ENCODE data around the gene HIPK4.
A peak's percentile ranks its signal among the peaks of the same experiment; 100 is the strongest.
"Not testable (repeated sequence)": the region's sequence is repeated elsewhere in the genome, so short reads cannot be mapped to it uniquely, and the experiment has no call there.

Gene HIPK4

GRCh38 chr19:40390084-40390742 lies at the start of gene HIPK4:
Gene HIPK4 (minus strand): TSS chr19:40390181. CDS start chr19:40389902, 279 bp downstream.
- DNase-seq = no peak

GRCh38 chr19:40438284-40438683 lies 48.3 kb upstream of the HIPK4 start:
- DNase-seq = no peak

- no peak for DNase-seq
Observed at GRCh38 chr19:40433391-40434216, 43.6 kb upstream of the HIPK4 start.

- not testable (repeated sequence) for DNase-seq
Observed at GRCh38 chr19:40432760-40433159, 42.8 kb upstream of the HIPK4 start.

- no peak for DNase-seq
Observed at GRCh38 chr19:40431698-40432097, 41.7 kb upstream of the HIPK4 start.

- DNase-seq = not testable (repeated sequence)
Observed at GRCh38 chr19:40430242-40430641, 40.3 kb upstream of the HIPK4 start.

GRCh38 chr19:40428197-40428596 lies 38.2 kb upstream of the HIPK4 start:
- not testable (repeated sequence) for DNase-seq

- peak; percentile 98 for DNase-seq
Observed at GRCh38 chr19:40425450-40426287, 35.7 kb upstream of the HIPK4 start, which contains the start of gene SERTAD1. Gene SERTAD1 (minus strand): TSS chr19:40425992. CDS start chr19:40423546, 2,446 bp downstream.

- no peak for DNase-seq
Observed at GRCh38 chr19:40424637-40425449, 34.9 kb upstream of the HIPK4 start.

- no peak for DNase-seq
Observed at GRCh38 chr19:40423938-40424337, 34.0 kb upstream of the HIPK4 start.

- DNase-seq = no peak
Observed at GRCh38 chr19:40422748-40423566, 33.0 kb upstream of the HIPK4 start.

- no peak for DNase-seq
Observed at GRCh38 chr19:40421993-40422747, 32.2 kb upstream of the HIPK4 start.

- DNase-seq = peak; percentile 62
Observed at GRCh38 chr19:40420766-40421765, 31.1 kb upstream of the HIPK4 start.

GRCh38 chr19:40420451-40420765 lies 30.4 kb upstream of the HIPK4 start:
- no peak for DNase-seq

- no peak for DNase-seq
Observed at GRCh38 chr19:40419780-40420179, 29.8 kb upstream of the HIPK4 start.

- no peak for DNase-seq
Observed at GRCh38 chr19:40419066-40419612, 29.2 kb upstream of the HIPK4 start.

GRCh38 chr19:40418040-40418439 lies 28.1 kb upstream of the HIPK4 start:
- DNase-seq = no peak

- no peak for DNase-seq
Observed at GRCh38 chr19:40417643-40417981, 27.6 kb upstream of the HIPK4 start.

- no peak for DNase-seq
Observed at GRCh38 chr19:40416918-40417642, 27.1 kb upstream of the HIPK4 start.

Data from NCI-H1694 (cell line).